CD4-positive, CD25-positive, alpha-beta regulatory T cell (primary cell): ENCODE measurements around the gene ZNF76. TPM values are rescaled to one million over a fixed set of nuclear protein-coding genes. Genes with fewer than 3 reads are reported as not detected.

Source experiments
- ATAC-seq, 2 donors: fragments of 150-1000 bp; cut with Tn5 transposase; one replicate each; pipeline ENCODE4 v1.10.0; 2021; ENCODE audit warnings: low read depth in 2 of 2, moderate number of reproducible peaks in 2 of 2, moderate library complexity in 1 of 2
- DNase-seq, 3 donors: peaks; one replicate each; pipeline versions ENCODE4 v3.0.0 to v3.0.0-alpha.2; 2012 to 2022; ENCODE audit warnings: mixed read lengths in 1 of 3
- H3K27ac ChIP-seq: one replicate; pipeline ENCODE4 v1.7.0; 2013; ENCODE audit warnings: mild to moderate bottlenecking, low read length; ENCODE audit not compliant: insufficient read depth, poor library complexity, severe bottlenecking
- H3K27me3 ChIP-seq: one replicate; pipeline ENCODE4 v1.7.0; 2013; ENCODE audit warnings: low read length; ENCODE audit not compliant: control insufficient read depth, insufficient read depth
- H3K36me3 ChIP-seq: one replicate; pipeline ENCODE4 v1.7.0; 2013; ENCODE audit warnings: mild to moderate bottlenecking, low read length, moderate library complexity; ENCODE audit not compliant: control insufficient read depth, insufficient read depth
- H3K4me1 ChIP-seq: 2 replicates; pipeline ENCODE4 v1.7.0; 2013; ENCODE audit warnings: mild to moderate bottlenecking, low read length; ENCODE audit not compliant: insufficient read depth, control insufficient read depth, poor library complexity, severe bottlenecking
- H3K4me3 ChIP-seq: one replicate; pipeline ENCODE4 v1.7.0; 2013; ENCODE audit warnings: low read depth, mild to moderate bottlenecking, low read length, moderate library complexity
- H3K9me3 ChIP-seq, 2 experiments: 1 replicate in 1 of 2; 2 replicates in 1 of 2; pipeline ENCODE4 v1.7.0; 2013; ENCODE audit warnings: low read length in 2 of 2, mild to moderate bottlenecking in 1 of 2, moderate library complexity in 1 of 2; ENCODE audit not compliant: control insufficient read depth in 2 of 2
- H3K27ac Mint-ChIP-seq, 3 donors: one replicate each; pipeline ENCODE4 v1.8.0; 2020 to 2022; ENCODE audit warnings: mild to moderate bottlenecking in 3 of 3, mixed read lengths in 3 of 3, moderate library complexity in 2 of 3
- H3K27me3 Mint-ChIP-seq: one replicate; pipeline ENCODE4 v1.8.0; 2022; ENCODE audit warnings: mild to moderate bottlenecking, mixed read lengths
- H3K36me3 Mint-ChIP-seq: one replicate; pipeline ENCODE4 v1.8.0; 2020; ENCODE audit warnings: mixed read lengths
- H3K4me1 Mint-ChIP-seq, 4 donors: one replicate each; pipeline ENCODE4 v1.8.0; 2020 to 2022; ENCODE audit warnings: mixed read lengths in 4 of 4, mild to moderate bottlenecking in 1 of 4
- H3K4me3 Mint-ChIP-seq, 4 donors: one replicate each; pipeline ENCODE4 v1.8.0; 2020 to 2022; ENCODE audit warnings: mild to moderate bottlenecking in 4 of 4, mixed read lengths in 4 of 4, moderate library complexity in 3 of 4
- H3K9me3 Mint-ChIP-seq, 7 donors: one replicate each; pipeline ENCODE4 v1.8.0; 2020 to 2022; ENCODE audit warnings: mixed read lengths in 7 of 7, mild to moderate bottlenecking in 3 of 7, moderate library complexity in 2 of 7
- polyA plus RNA-seq, 4 donors: library from polyadenylated mRNA; unstranded; fragments of 300-500 nt; fragmentation: Illumina TruSeq; gene quantifications; one replicate each; pipeline ENCODE4 v1.2.3, GENCODE V29; 2021
- total RNA-seq: library from RNA; stranded (reverse); gene quantifications from one replicate; pipeline ENCODE4 v1.2.3, GENCODE V29; 2022

The ZNF76 gene
- total and polyA plus RNA-seq, 5 donors from 2014 or later: 18.7 to 66.6 (median 22.1) TPM

DNA sequence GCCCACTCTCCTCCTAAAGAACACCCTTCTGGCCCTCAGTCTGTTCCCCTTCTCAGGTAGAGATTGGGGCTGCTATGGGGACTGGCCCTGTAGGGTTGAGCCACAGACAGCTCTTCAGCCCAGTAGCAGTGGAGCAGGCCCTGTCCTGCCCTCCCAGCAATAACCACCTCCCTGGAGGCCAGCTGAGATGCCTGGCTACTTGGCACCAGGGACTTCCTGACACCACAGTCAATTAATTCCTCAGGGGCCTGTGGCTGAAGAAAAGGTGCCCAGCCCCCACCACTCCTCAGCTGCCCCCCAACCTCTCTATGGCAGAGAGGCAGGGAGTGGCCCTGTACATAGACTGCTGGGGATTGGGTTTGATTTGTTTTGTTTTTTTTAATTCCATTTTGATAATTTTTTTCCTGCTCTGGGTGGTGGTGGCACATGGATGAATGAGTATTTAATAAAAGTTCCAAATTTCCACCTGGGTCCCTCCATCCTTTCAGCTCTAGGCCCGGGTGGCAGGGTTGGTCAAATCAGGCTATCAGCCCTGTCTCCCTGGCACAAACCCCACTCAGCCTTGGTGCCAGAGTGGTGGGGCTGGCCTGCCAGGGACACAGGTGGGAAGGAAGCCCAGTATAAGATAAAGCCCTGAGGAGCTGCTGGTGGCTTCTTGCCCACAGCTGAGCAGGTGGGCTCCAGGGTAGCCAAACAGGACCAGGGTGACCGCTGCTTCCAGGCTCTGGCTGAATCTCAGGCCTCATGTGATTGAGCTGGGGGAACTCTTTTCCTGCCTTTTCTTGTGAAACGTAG, 36.2 kb downstream of the ZNF76 start:
- ATAC-seq: no peak
- H3K27me3 Mint-ChIP-seq: no peaks in the 10 kb centered on the region
- peaks cover 30% of the 10 kb centered on the region for H3K36me3 ChIP-seq
- H3K9me3 Mint-ChIP-seq: no peaks in the 10 kb centered on the region
- H3K4me3 ChIP-seq: no peak overlapping the region
- H3K4me3 Mint-ChIP-seq: peak overlapping the region in 1 of 4 donors; percentile 44
- H3K27ac ChIP-seq: no peak overlapping the region
- DNase-seq: no peak
- peak overlapping the region in 1 of 3 donors; percentile 55 for H3K27ac Mint-ChIP-seq
- no peaks in the 10 kb centered on the region for H3K9me3 ChIP-seq
- H3K4me1 Mint-ChIP-seq: peaks cover 4 to 32% (median 23%) of the 10 kb centered on the region in 4 donors
- peaks cover 36% of the 10 kb centered on the region for H3K4me1 ChIP-seq
- peaks cover 27% of the 10 kb centered on the region for H3K36me3 Mint-ChIP-seq
- no peaks in the 10 kb centered on the region for H3K27me3 ChIP-seq

DNA sequence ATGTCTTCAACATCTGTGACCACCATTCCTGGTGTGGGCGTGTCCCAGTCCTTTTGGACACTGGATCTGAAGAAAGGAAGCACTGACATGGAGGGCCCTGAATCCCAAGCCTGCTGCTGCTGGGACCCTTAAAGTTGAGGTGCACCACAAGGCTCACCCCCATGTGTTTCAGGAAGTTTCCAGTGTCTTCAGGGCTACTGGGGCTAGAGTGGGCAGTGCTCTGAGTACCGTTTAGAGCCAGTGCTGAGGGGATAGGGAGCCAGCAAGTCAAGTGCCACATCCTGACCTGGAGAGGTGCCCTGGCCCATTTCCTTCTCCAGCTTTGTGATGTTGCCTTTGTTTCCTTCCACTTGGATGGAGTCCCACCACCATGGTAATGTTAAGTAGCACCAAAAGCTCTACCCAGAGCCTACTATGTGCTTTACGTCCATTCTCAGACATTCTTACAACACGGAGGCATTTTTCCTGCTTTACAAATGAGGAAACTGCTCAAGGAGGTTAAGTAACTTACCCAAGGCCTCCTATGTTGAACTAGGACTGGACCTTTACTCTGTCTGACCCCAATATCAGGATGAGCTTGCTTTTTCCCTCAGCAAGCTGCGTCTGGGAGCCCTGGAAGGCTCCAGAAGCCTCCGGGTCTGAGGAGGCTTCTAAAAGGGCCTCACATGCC, 37.5 kb downstream of the ZNF76 start:
- peak overlapping the region; percentile 93 to 96 (median 95) for H3K4me3 Mint-ChIP-seq
- Histone ChIP-seq H3K4me1 (peaks cover 49% of the 10 kb centered on the region), H3K4me3 (peak overlapping the region; percentile 96), H3K36me3 (peaks cover 17% of the 10 kb centered on the region), H3K27ac (peak overlapping the region; percentile 51), H3K27me3 (no peaks in the 10 kb centered on the region), H3K9me3 (no peaks in the 10 kb centered on the region)
- ATAC-seq (no peak), DNase-seq (no peak)
- H3K27ac Mint-ChIP-seq: peak overlapping the region; percentile 82 to 97 (median 96)
- peaks cover 13% of the 10 kb centered on the region for H3K36me3 Mint-ChIP-seq
- H3K9me3 Mint-ChIP-seq: no peaks in the 10 kb centered on the region
- peaks cover 4 to 45% (median 31%) of the 10 kb centered on the region in 4 donors for H3K4me1 Mint-ChIP-seq
- no peaks in the 10 kb centered on the region for H3K27me3 Mint-ChIP-seq

DNA sequence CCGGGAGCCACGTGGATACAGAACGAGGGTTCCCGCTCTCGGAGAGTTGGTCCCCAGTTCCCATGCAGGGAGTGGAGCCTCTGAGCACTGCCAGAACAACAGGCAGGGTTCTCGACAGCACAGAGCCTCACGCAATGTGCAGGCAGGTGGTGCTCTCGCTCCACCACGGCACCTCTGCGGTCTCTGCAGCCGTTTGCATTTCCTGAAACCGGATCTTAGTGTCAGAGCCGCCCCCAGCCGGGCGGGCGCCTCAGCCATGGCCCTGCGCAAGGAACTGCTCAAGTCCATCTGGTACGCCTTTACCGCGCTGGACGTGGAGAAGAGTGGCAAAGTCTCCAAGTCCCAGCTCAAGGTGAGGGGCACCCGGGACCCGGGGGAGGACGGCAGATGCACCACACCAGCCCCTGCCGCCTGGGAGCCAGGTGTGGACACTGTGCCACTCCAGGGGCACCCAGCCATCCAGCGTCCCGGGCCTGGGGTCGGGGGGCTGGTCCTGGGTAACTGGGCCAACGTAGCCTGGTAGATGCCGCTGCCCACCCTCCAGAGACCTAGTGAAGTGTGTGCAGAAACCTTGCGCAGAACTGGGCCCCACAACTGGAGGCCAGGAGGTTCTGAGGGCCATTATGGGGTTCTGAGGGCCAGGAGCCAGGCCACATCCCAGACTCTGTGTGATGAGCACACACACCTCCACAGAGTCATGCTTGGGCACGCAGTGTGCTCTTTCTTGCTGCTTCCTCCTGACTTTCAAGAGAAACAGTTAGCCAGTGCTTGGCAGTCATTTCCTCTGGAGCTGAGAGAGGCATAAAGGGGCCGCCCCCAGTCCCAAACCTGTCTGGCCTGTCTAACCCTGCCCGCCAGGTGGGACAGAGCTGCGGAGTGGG, 38.3 kb downstream of the ZNF76 start, which contains the start of gene DEF6:
Gene DEF6 (plus strand): TSS at position 218 of the 881 bp plus-strand sequence. CDS start 39 bp downstream, at position 257.
- Mint-ChIP-seq H3K27me3 (no peaks in the 10 kb centered on the region), H3K4me3 (peak within 1 kb of the TSS; percentile 93 to 96 (median 95)), H3K9me3 (no peaks in the 10 kb centered on the region), H3K27ac (peak within 1 kb of the TSS; percentile 96 to 99 (median 97)), H3K4me1 (peaks cover 4 to 53% (median 38%) of the 10 kb centered on the region in 4 donors), H3K36me3 (peaks cover 13% of the 10 kb centered on the region)
- peak; percentile 80 to 85 for ATAC-seq
- peaks cover 16% of the 10 kb centered on the region for H3K36me3 ChIP-seq
- H3K4me1 ChIP-seq: peaks cover 57% of the 10 kb centered on the region
- H3K9me3 ChIP-seq: no peaks in the 10 kb centered on the region
- DNase-seq: peak; percentile 80 to 94 (median 87)
- H3K27me3 ChIP-seq: no peaks in the 10 kb centered on the region
- H3K4me3 ChIP-seq: peak within 1 kb of the TSS; percentile 96
- H3K27ac ChIP-seq: peak within 1 kb of the TSS; percentile 85

DNA sequence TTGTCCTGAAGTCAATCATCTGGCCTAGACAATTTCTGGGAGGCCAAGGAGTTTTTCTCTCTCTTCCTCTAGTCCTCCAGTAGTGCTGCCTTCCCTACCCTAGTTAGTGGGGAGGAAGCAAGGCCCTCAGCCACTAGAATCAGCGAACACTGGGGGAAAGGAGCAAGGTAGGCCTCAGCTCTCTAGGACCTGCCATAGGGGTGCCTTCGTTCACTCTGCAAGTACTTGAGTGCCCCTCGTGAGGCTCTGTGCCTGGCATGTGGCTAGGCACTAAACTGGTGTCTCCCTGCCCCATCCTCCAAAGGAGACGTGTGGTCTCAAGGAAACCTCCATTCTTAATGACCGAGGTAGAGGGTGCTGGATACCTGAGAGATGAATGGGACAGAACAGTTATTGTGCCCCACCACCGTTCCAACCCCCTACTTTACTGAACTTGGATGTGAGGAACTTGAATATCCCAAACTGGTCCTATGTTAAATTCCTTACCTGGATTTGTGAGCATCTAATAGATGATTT, 39.1 kb downstream of the ZNF76 start:
- H3K4me3 ChIP-seq: peak overlapping the region; percentile 96
- H3K36me3 ChIP-seq: peaks cover 13% of the 10 kb centered on the region
- H3K4me1 ChIP-seq: peaks cover 65% of the 10 kb centered on the region
- H3K4me3 Mint-ChIP-seq: peak overlapping the region; percentile 93 to 96 (median 95)
- H3K27ac ChIP-seq: peak overlapping the region; percentile 85
- no peaks in the 10 kb centered on the region for H3K27me3 ChIP-seq
- no peak for ATAC-seq
- DNase-seq: peak in 1 of 3 donors; percentile 62
- H3K4me1 Mint-ChIP-seq: peaks cover 8 to 61% (median 43%) of the 10 kb centered on the region in 4 donors
- H3K27me3 Mint-ChIP-seq: no peaks in the 10 kb centered on the region
- no peaks in the 10 kb centered on the region for H3K9me3 Mint-ChIP-seq
- H3K9me3 ChIP-seq: no peaks in the 10 kb centered on the region
- H3K36me3 Mint-ChIP-seq: peaks cover 18% of the 10 kb centered on the region
- peak overlapping the region; percentile 96 to 99 (median 97) for H3K27ac Mint-ChIP-seq

DNA sequence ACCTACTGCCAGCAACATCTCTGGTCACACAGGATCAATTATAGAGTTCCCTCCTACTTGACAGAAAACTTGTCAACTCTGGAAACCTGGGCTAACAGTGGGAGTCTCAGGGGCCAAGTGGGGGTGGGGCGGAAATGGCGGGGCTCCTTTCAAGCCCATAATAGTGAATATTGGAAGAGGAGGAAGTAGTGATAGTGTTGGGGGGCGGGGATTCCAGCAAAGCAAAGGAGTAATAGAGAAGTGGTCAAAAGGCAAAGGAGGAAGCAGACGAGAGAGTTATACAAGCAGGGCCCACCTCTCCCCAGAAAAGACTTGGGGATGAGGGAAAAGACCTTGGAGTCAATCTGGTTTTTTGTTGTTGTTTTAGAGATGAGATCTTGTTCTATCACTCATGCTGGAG, 40.1 kb downstream of the ZNF76 start:
- H3K9me3 ChIP-seq: no peaks in the 10 kb centered on the region
- Mint-ChIP-seq H3K9me3 (no peaks in the 10 kb centered on the region), H3K27me3 (no peaks in the 10 kb centered on the region), H3K4me3 (peak overlapping the region; percentile 93 to 96 (median 95)), H3K27ac (peak overlapping the region; percentile 96 to 99 (median 97)), H3K36me3 (peaks cover 19% of the 10 kb centered on the region), H3K4me1 (peaks cover 15 to 67% (median 47%) of the 10 kb centered on the region in 4 donors)
- peaks cover 12% of the 10 kb centered on the region for H3K36me3 ChIP-seq
- peak overlapping the region; percentile 85 for H3K27ac ChIP-seq
- DNase-seq: peak in 1 of 3 donors; percentile 65
- no peak for ATAC-seq
- H3K4me1 ChIP-seq: peaks cover 75% of the 10 kb centered on the region
- peak overlapping the region; percentile 96 for H3K4me3 ChIP-seq
- no peaks in the 10 kb centered on the region for H3K27me3 ChIP-seq

DNA sequence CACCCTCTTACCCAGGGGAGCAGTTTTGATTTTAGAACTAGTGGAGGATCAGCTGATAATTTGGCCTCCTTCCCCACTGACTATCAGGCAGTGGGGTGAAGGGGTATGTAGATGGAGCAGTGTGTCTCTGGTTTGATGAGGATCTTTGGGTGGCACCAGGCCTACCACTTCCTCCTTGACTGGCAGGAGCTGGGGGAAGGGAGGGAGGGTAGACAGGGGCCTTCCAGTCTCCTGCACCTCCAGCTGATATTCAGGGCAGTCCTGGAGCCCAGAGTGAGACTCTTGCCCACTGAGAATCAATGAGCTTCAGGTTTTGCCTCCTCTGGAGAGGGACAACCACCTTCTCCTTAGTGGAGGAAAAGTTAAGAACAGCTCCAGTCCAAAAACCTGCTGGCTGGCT, 41.3 kb downstream of the ZNF76 start:
- Histone ChIP-seq H3K4me3 (peak overlapping the region; percentile 96), H3K9me3 (no peaks in the 10 kb centered on the region), H3K27me3 (no peaks in the 10 kb centered on the region), H3K4me1 (peaks cover 87% of the 10 kb centered on the region), H3K27ac (peak overlapping the region; percentile 85), H3K36me3 (peaks cover 2% of the 10 kb centered on the region)
- no peaks in the 10 kb centered on the region for H3K9me3 Mint-ChIP-seq
- peak overlapping the region; percentile 93 to 96 (median 95) for H3K4me3 Mint-ChIP-seq
- ATAC-seq (peak; percentile 40), DNase-seq (peak; percentile 21 to 87 (median 59))
- H3K27me3 Mint-ChIP-seq: no peaks in the 10 kb centered on the region
- H3K4me1 Mint-ChIP-seq: peaks cover 17 to 72% (median 47%) of the 10 kb centered on the region in 4 donors
- H3K27ac Mint-ChIP-seq: peak overlapping the region; percentile 96 to 99 (median 97)
- H3K36me3 Mint-ChIP-seq: peaks cover 19% of the 10 kb centered on the region
